ENCODE data around the gene KRTAP12-4. TPM values are rescaled to one million over a fixed set of nuclear protein-coding genes. Genes with fewer than 3 reads are reported as not detected.
"Not testable (repeated sequence)": the region's sequence is repeated elsewhere in the genome, so short reads cannot be mapped to it uniquely, and the experiment has no call there.

Gene KRTAP12-4
- total RNA-seq, 1 donor, result not detected

GRCh38 chr21:44636209-44637017 lies 18.0 kb downstream of the KRTAP12-4 start:
- no peak for DNase-seq (ENCODE audit: low read depth)
- TF ChIP-seq CTCF (IDR thresholded peaks at IDR 0.05; ENCODE audit: insufficient read depth, low read length), result no peak
- H3K4me3 ChIP-seq (ENCODE audit: low read depth, low read length), result no peak overlapping the region

- no peak overlapping the region for H3K4me3 ChIP-seq (ENCODE audit: low read depth, low read length)
- no peak for DNase-seq (ENCODE audit: low read depth)
- TF ChIP-seq CTCF (IDR thresholded peaks at IDR 0.05; ENCODE audit: insufficient read depth, low read length), result no peak
These were observed 22.4 kb downstream of the KRTAP12-4 start for GRCh38 chr21:44632067-44632466.

GRCh38 chr21:44630440-44630839 lies 24.0 kb downstream of the KRTAP12-4 start:
- DNase-seq (ENCODE audit: low read depth), result no peak
- H3K4me3 ChIP-seq (ENCODE audit: low read depth, low read length), result no peak overlapping the region
- no peak for TF ChIP-seq CTCF (IDR thresholded peaks at IDR 0.05; ENCODE audit: insufficient read depth, low read length)

- TF ChIP-seq CTCF (IDR thresholded peaks at IDR 0.05; ENCODE audit: insufficient read depth, low read length), result no peak
- H3K4me3 ChIP-seq (ENCODE audit: low read depth, low read length), result no peak overlapping the region
- no peak for DNase-seq (ENCODE audit: low read depth)
These were observed 25.6 kb downstream of the KRTAP12-4 start for GRCh38 chr21:44628707-44629391.

GRCh38 chr21:44627831-44628233 lies 26.6 kb downstream of the KRTAP12-4 start:
- not testable (repeated sequence) for DNase-seq (ENCODE audit: low read depth); H3K4me3 ChIP-seq (ENCODE audit: low read depth, low read length)

GRCh38 chr21:44627181-44627822 lies 27.2 kb downstream of the KRTAP12-4 start:
- not testable (repeated sequence) for H3K4me3 ChIP-seq (ENCODE audit: low read depth, low read length); DNase-seq (ENCODE audit: low read depth)

GRCh38 chr21:44626673-44627143 lies 27.8 kb downstream of the KRTAP12-4 start, which contains the start of gene KRTAP10-9:
Gene KRTAP10-9, plus strand, starts transcription at chr21:44627093. Its CDS starts 79 bp downstream, at chr21:44627172.
- TF ChIP-seq CTCF (IDR thresholded peaks at IDR 0.05; ENCODE audit: insufficient read depth, low read length), result no peak
- no peak within 1 kb of the TSS for H3K4me3 ChIP-seq (ENCODE audit: low read depth, low read length)
- no peak for DNase-seq (ENCODE audit: low read depth)

All from fibroblast of the aortic adventitia (primary cell).